H9 (cell line): Measurements from ENCODE around the gene RAB11FIP4. TPM values are rescaled to one million over a fixed set of nuclear protein-coding genes. Genes with fewer than 3 reads are reported as not detected.
A peak's percentile ranks its signal among the peaks of the same experiment; 100 is the strongest.

ENCODE experiments used
- DNase-seq: peaks from one replicate; pipeline ENCODE4 v3.0.0-alpha.2; 2017
- H2AFZ ChIP-seq: one replicate; pipeline ENCODE4 v1.6.1; 2013; ENCODE audit warnings: mild to moderate bottlenecking, low read length, control low read depth, moderate library complexity
- H2AK5ac ChIP-seq: 2 replicates; pipeline ENCODE4 v1.6.1; 2013; ENCODE audit warnings: low read length, control low read depth, mixed read lengths; ENCODE audit not compliant: insufficient read length
- H2BK120ac ChIP-seq: one replicate; pipeline ENCODE4 v1.6.1; 2013; ENCODE audit warnings: low read depth, mild to moderate bottlenecking, low read length, control low read depth, inconsistent platforms; ENCODE audit not compliant: poor library complexity, severe bottlenecking
- H2BK12ac ChIP-seq: 2 replicates; pipeline ENCODE4 v1.6.1; 2013; ENCODE audit warnings: low read length, control low read depth, mixed read lengths, low read depth; ENCODE audit not compliant: insufficient read length
- H2BK15ac ChIP-seq: 2 replicates; pipeline ENCODE4 v1.6.1; 2013; ENCODE audit warnings: low read depth, low read length, control low read depth
- H2BK20ac ChIP-seq: one replicate; pipeline ENCODE4 v1.6.1; 2013; ENCODE audit warnings: low read depth, mild to moderate bottlenecking, low read length, control low read depth, inconsistent platforms; ENCODE audit not compliant: poor library complexity, severe bottlenecking
- H2BK5ac ChIP-seq: 2 replicates; pipeline ENCODE4 v1.6.1; 2013; ENCODE audit warnings: low read length, control low read depth, mixed read lengths; ENCODE audit not compliant: insufficient read length
- H3K14ac ChIP-seq: 2 replicates; pipeline ENCODE4 v1.6.1; 2013; ENCODE audit warnings: low read length, control low read depth; ENCODE audit not compliant: insufficient read depth
- H3K18ac ChIP-seq: 2 replicates; pipeline ENCODE4 v1.6.1; 2013; ENCODE audit warnings: low read depth, mild to moderate bottlenecking, mixed read lengths, low read length, control low read depth; ENCODE audit not compliant: insufficient read length
- H3K23ac ChIP-seq: 2 replicates; pipeline ENCODE4 v1.6.1; 2013; ENCODE audit warnings: low read length, control low read depth, mixed read lengths, low read depth; ENCODE audit not compliant: insufficient read length
- H3K23me2 ChIP-seq: 2 replicates; pipeline ENCODE4 v1.6.1; 2013; ENCODE audit warnings: low read depth, mild to moderate bottlenecking, mixed read lengths, low read length, control low read depth; ENCODE audit not compliant: insufficient read length, poor library complexity, severe bottlenecking
- H3K27ac ChIP-seq: 2 replicates; pipeline ENCODE4 v1.5.1; 2013; ENCODE audit warnings: low read length, control low read depth, mixed read lengths, low read depth; ENCODE audit not compliant: insufficient read length
- H3K27me3 ChIP-seq: 2 replicates; pipeline ENCODE4 v1.6.1; 2013; ENCODE audit warnings: low read length, control low read depth, inconsistent platforms; ENCODE audit not compliant: insufficient read depth
- H3K4ac ChIP-seq: 2 replicates; pipeline ENCODE4 v1.6.1; 2013; ENCODE audit warnings: low read depth, mild to moderate bottlenecking, control low read depth, inconsistent platforms, low read length, moderate library complexity
- H3K4me1 ChIP-seq: 2 replicates; pipeline ENCODE4 v1.6.1; 2013; ENCODE audit warnings: low read length, control low read depth, inconsistent platforms; ENCODE audit not compliant: insufficient read depth
- H3K4me2 ChIP-seq: 2 replicates; pipeline ENCODE4 v1.6.1; 2013; ENCODE audit warnings: low read length, control low read depth, mixed read lengths; ENCODE audit not compliant: insufficient read length, insufficient read depth
- H3K56ac ChIP-seq: 2 replicates; pipeline ENCODE4 v1.6.1; 2013; ENCODE audit warnings: low read depth, mild to moderate bottlenecking, mixed read lengths, low read length, control low read depth; ENCODE audit not compliant: insufficient read length
- H3K79me1 ChIP-seq: 2 replicates; pipeline ENCODE4 v1.6.1; 2013; ENCODE audit warnings: low read depth, mild to moderate bottlenecking, moderate library complexity, low read length, control low read depth, inconsistent platforms; ENCODE audit not compliant: insufficient read depth, poor library complexity, severe bottlenecking
- H3K79me2 ChIP-seq: 2 replicates; pipeline ENCODE4 v1.6.1; 2013; ENCODE audit warnings: low read length, control low read depth, inconsistent platforms; ENCODE audit not compliant: insufficient read depth
- H3K9ac ChIP-seq: 2 replicates; pipeline ENCODE4 v1.6.1; 2013; ENCODE audit warnings: low read length, control low read depth, mixed read lengths; ENCODE audit not compliant: insufficient read length; ENCODE audit errors: extremely low read depth
- H3K9me3 ChIP-seq: one replicate; pipeline ENCODE4 v1.6.1; 2013; ENCODE audit warnings: low read depth, low read length, inconsistent platforms; ENCODE audit not compliant: control insufficient read depth
- H3T11ph ChIP-seq: one replicate; pipeline ENCODE4 v1.6.1; 2013; ENCODE audit warnings: mild to moderate bottlenecking, low read length, control low read depth, inconsistent platforms
- H4K20me1 ChIP-seq: one replicate; pipeline ENCODE4 v1.6.1; 2013; ENCODE audit not compliant: control insufficient read depth, insufficient read length, insufficient read depth
- H4K5ac ChIP-seq: 2 replicates; pipeline ENCODE4 v1.6.1; 2013; ENCODE audit warnings: low read depth, mild to moderate bottlenecking, mixed read lengths, low read length, control low read depth; ENCODE audit not compliant: insufficient read length
- H4K8ac ChIP-seq: replicated peaks from 2 replicates; pipeline ENCODE4 v1.6.1; 2013; ENCODE audit warnings: low read length, control low read depth, mixed read lengths, low read depth; ENCODE audit not compliant: insufficient read length
- H4K91ac ChIP-seq: 2 replicates; pipeline ENCODE4 v1.6.1; 2013; ENCODE audit warnings: low read depth, mild to moderate bottlenecking, moderate library complexity, mixed read lengths, low read length, control low read depth; ENCODE audit not compliant: insufficient read length
- H3K27ac Mint-ChIP-seq, 3 experiments: 2 replicates in 2 of 3; 3 replicates in 1 of 3; pipeline ENCODE4 v1.8.0; 2020 to 2021; ENCODE audit warnings: mixed read lengths in 3 of 3, mild to moderate bottlenecking in 1 of 3, moderate library complexity in 1 of 3
- H3K27me3 Mint-ChIP-seq: 2 replicates; pipeline ENCODE4 v1.8.0; 2021; ENCODE audit warnings: low read depth, mild to moderate bottlenecking, moderate library complexity, mixed read lengths
- H3K36me3 Mint-ChIP-seq, 3 experiments: 2 replicates in 2 of 3; 3 replicates in 1 of 3; pipeline ENCODE4 v1.8.0; 2020 to 2021; ENCODE audit warnings: low read depth in 3 of 3, mixed read lengths in 3 of 3; ENCODE audit not compliant: insufficient read depth in 1 of 3
- H3K4me1 Mint-ChIP-seq, 2 experiments: 2 replicates each; pipeline ENCODE4 v1.8.0; 2020; ENCODE audit warnings: mixed read lengths in 2 of 2
- H3K4me3 Mint-ChIP-seq, 2 experiments: 2 replicates in 1 of 2; 3 replicates in 1 of 2; pipeline ENCODE4 v1.8.0; 2020 to 2021; ENCODE audit warnings: mild to moderate bottlenecking in 2 of 2, mixed read lengths in 2 of 2, moderate library complexity in 1 of 2
- H3K9me3 Mint-ChIP-seq, 2 experiments: 2 replicates in 1 of 2; 3 replicates in 1 of 2; pipeline ENCODE4 v1.8.0; 2020; ENCODE audit warnings: mild to moderate bottlenecking in 2 of 2, mixed read lengths in 2 of 2, moderate library complexity in 1 of 2
- CTCF ChIP-seq: fragments of 200-600 bp; sonication (generic); conservative IDR thresholded peaks from 3 replicates; pipeline ENCODE4 v1.8.0; 2021; ENCODE audit warnings: antibody characterized with exemption, mild to moderate bottlenecking
- WGBS: extraction: QIAGEN DNeasy Blood & Tissue Kit; methylation state at CpG from one replicate; pipeline ENCODE4 v1.1.7; 2013; ENCODE audit warnings: missing lambda C conversion rate, low lambda C conversion rate, mixed read lengths; ENCODE audit not compliant: insufficient read length; ENCODE audit errors: extremely low coverage; 5-methylcytosine and 5-hydroxymethylcytosine counted together
- total RNA-seq: library from RNA; stranded (reverse); gene quantifications from 2 replicates; pipeline ENCODE4 v1.2.1, GENCODE V29; 2021

The RAB11FIP4 gene
- total RNA-seq, 1 experiment from 2014 or later = 25.7 TPM

- Histone ChIP-seq H2BK15ac (no peak overlapping the region), H4K8ac (no peak overlapping the region), H3K27me3 (no peaks in the 10 kb centered on the region), H3K79me1 (no peaks in the 10 kb centered on the region), H3K4me2 (no peak overlapping the region), H4K5ac (no peak overlapping the region), H3K9ac (no peak overlapping the region), H4K20me1 (no peaks in the 10 kb centered on the region), H2AK5ac (no peak overlapping the region), H2AFZ (no peak overlapping the region), H2BK12ac (no peak overlapping the region), H3K23me2 (no peaks in the 10 kb centered on the region), H2BK20ac (no peak overlapping the region), H4K91ac (no peak overlapping the region), H3T11ph (no peak overlapping the region), H3K4ac (no peak overlapping the region), H3K14ac (no peak overlapping the region), H2BK120ac (no peak overlapping the region), H3K56ac (no peak overlapping the region), H3K23ac (no peak overlapping the region), H3K27ac (no peak overlapping the region), H3K9me3 (no peaks in the 10 kb centered on the region), H3K4me1 (no peaks in the 10 kb centered on the region), H3K79me2 (no peaks in the 10 kb centered on the region), H3K18ac (no peak overlapping the region), H2BK5ac (no peak overlapping the region)
- Mint-ChIP-seq H3K9me3 (no peaks in the 10 kb centered on the region), H3K27me3 (no peaks in the 10 kb centered on the region; the same call in 1 of the 2 replicates), H3K27ac (peak overlapping the region in 1 of 3 experiments; percentile 87; a peak in 5 of 7 replicates), H3K36me3 (no peaks in the 10 kb centered on the region), H3K4me3 (no peak overlapping the region; a peak in 1 of 5 replicates), H3K4me1 (peaks cover 15 to 24% of the 10 kb centered on the region in 2 experiments)
- WGBS = no CpG with 5 or more reads among the region's 7 CpGs
- DNase-seq = no peak
- no peak for TF ChIP-seq CTCF
Measured at GRCh38 chr17:31449111-31449510, 57.6 kb downstream of the RAB11FIP4 start.
